ENCODE data around the gene ERFL. TPM values are rescaled to one million over a fixed set of nuclear protein-coding genes. Genes with fewer than 3 reads are reported as not detected.

Gene ERFL
- total RNA-seq, 2 experiments from 2014 or later = 7.7 to 8.9 TPM

DNA sequence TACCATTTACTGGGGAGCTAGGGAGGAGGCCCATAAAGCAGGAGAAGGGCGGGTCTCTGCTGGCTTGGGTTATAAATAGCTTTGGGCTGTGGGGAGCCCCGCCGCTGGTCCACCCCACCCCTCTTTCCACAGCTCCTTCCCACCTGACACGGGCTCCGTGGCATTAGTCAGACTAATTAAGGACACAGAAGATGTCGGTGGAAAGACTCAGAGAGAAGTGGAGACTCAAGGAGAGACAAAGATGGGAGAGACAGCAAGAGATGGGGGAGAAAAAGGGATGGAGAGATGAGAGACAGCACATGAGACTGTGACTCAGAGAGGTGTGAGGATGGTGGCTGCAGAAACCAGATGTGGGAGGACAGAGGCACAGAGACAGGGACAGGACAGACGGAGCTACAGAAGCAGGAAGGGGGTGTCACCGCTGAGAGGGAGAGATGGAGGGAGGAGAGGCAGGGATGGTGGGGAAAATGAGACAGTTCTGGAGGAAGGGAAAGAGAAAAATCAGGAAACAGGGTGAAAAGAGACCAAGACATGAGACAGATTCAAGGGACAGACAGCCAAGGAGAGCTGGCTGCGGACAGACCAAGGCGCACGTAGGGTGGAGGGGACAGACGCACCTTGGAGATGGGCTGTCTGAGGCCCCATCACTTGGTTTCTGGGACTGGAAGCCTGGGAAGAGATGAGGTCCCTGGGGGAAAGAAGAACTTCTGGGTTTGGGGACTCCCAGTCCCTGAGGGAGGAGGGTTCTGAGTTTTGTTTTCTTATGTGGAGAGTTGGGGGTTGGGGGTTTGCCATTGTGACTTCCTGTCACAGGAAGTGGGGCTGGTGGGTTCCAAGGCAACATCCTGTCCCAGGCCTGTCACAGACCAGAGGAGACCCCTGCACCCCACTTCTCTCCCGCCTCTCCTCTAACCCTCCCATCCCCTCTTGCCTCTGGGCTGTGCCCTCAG is 41.2 kb downstream of the ERFL start:
- peak overlapping the region; percentile 69 to 96 for H3K27ac ChIP-seq (ENCODE audit: low read depth in 1 of 2, low read length in 2 of 2)
- H3K27ac Mint-ChIP-seq = peak overlapping the region; percentile 98
- H3K4me1 ChIP-seq (ENCODE audit: insufficient read depth, low read length) = peaks cover 85% of the 10 kb centered on the region
- peaks cover 54% of the 10 kb centered on the region for H3K36me3 ChIP-seq (ENCODE audit: insufficient read depth, low read length)
- CTCF ChIA-PET = interaction anchor here (1.1 to 8.8 kb wide), 7 partner anchors 13 to 72 kb away, joined by 3 to 119 read pairs (median 13); partner anchors contain the start of genes CD79A, RABAC1 and RPS19
- TF ChIP-seq, protein P1, sequence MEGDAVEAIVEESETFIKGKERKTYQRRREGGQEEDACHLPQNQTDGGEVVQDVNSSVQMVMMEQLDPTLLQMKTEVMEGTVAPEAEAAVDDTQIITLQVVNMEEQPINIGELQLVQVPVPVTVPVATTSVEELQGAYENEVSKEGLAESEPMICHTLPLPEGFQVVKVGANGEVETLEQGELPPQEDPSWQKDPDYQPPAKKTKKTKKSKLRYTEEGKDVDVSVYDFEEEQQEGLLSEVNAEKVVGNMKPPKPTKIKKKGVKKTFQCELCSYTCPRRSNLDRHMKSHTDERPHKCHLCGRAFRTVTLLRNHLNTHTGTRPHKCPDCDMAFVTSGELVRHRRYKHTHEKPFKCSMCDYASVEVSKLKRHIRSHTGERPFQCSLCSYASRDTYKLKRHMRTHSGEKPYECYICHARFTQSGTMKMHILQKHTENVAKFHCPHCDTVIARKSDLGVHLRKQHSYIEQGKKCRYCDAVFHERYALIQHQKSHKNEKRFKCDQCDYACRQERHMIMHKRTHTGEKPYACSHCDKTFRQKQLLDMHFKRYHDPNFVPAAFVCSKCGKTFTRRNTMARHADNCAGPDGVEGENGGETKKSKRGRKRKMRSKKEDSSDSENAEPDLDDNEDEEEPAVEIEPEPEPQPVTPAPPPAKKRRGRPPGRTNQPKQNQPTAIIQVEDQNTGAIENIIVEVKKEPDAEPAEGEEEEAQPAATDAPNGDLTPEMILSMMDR (IDR thresholded peaks at IDR 0.05) = no peak
- peaks cover 73% of the 10 kb centered on the region for H3K4me1 Mint-ChIP-seq (ENCODE audit: low read depth)
- intact Hi-C loops (cut with DNase I, micrococcal nuclease) = loop anchor here (1.0 to 10.0 kb wide), 7 partner anchors 12 to 332 kb away; partner anchors contain the start of gene ERFL (in 1 of the 2)
- POLR2A ChIA-PET = interaction anchor here (0.7 to 12.4 kb wide), 18 partner anchors 9 to 623 kb away, joined by 3 to 465 read pairs (median 10); partner anchors contain the start of genes CD79A, ERFL, HNRNPUL1 and RABAC1
- H3K36me3 Mint-ChIP-seq (ENCODE audit: low read depth) = peaks cover 94% of the 10 kb centered on the region
- DNase-seq = peak; percentile 47 to 91 (median 74)
- H3K9me3 Mint-ChIP-seq = no peaks in the 10 kb centered on the region
- peak overlapping the region; percentile 94 for H3K4me3 ChIP-seq (ENCODE audit: low read length)
- H3K9me3 ChIP-seq (ENCODE audit: control insufficient read depth in 1 of 2, insufficient read depth in 1 of 2, low read length in 2 of 2) = no peaks in the 10 kb centered on the region
- peak; percentile 48 for ATAC-seq (ENCODE audit: poor library complexity)
- H3K27me3 Mint-ChIP-seq = no peaks in the 10 kb centered on the region
- no peaks in the 10 kb centered on the region for H3K27me3 ChIP-seq (ENCODE audit: control insufficient read depth in 1 of 2, insufficient read depth in 2 of 2, low read length in 2 of 2)
- peak overlapping the region; percentile 90 for H3K4me3 Mint-ChIP-seq

DNA sequence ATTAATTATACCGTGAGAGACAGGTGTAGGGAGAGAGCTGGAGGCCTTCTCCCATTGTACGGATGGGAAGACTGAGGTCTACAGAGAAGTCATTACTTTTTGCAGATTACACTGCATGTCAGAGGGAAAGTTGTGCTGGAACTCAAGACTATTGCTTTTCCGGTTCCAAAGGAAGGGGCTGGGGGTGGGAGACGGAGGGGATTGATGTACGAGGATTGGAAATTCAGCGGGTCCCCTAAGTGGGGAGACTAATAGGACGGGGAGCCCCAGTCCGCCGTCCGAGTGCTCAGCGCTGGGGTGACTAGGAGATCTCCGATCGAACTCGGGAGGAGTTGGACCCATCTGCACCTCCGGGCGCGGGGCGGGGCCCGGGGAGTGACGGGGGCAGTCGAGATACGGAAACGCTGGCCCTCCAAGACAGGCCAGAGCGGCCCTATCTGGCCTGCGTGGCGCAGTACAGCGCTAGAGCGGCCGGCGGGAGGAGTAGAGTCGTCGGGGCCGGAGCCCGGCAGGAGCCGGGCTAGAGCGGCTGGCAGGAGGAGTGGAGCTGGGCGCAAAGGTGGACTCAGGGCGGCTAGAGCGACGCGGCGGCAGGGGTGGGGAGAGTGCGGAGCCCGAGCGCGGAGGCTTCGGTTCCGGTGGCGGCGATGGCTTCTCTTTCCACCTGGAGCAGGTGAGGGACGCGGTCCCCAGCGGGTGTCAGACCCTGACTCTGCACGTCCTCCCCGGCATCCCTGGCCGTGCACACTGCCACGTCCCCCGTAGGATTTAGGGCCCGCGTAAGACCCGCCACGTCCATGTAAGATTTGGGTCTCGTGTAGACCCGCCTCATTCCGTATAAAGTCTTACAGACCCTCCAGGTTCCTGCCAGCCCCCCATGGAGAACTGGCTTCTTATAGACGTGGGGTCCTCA is 44.2 kb downstream of the ERFL start:
- H3K27ac ChIP-seq (ENCODE audit: low read depth in 1 of 2, low read length in 2 of 2) = peak overlapping the region; percentile 69 to 96
- H3K4me3 ChIP-seq (ENCODE audit: low read length) = peak overlapping the region; percentile 94
- ChIA-PET POLR2A (interaction anchor here (0.6 to 12.4 kb wide), 11 partner anchors 11 to 75 kb away, joined by 3 to 465 read pairs (median 6); partner anchors contain the start of genes CD79A, ERFL, RABAC1 and RPS19), CTCF (interaction anchor here (1.0 to 8.8 kb wide), 3 partner anchors 10 to 24 kb away, joined by 6 to 119 read pairs (median 59); partner anchors contain the start of genes CD79A and RPS19)
- intact Hi-C loops (cut with DNase I, micrococcal nuclease) = loop anchor here in 1 of 2 experiments (1.0 to 10.0 kb wide), 2 partner anchors 9 to 329 kb away; no protein-coding TSS in a partner anchor
- H3K27me3 ChIP-seq (ENCODE audit: control insufficient read depth in 1 of 2, insufficient read depth in 2 of 2, low read length in 2 of 2) = no peaks in the 10 kb centered on the region
- peaks cover 66% of the 10 kb centered on the region for H3K36me3 Mint-ChIP-seq (ENCODE audit: low read depth)
- peaks cover 27% of the 10 kb centered on the region for H3K36me3 ChIP-seq (ENCODE audit: insufficient read depth, low read length)
- H3K27ac Mint-ChIP-seq = peak overlapping the region; percentile 98
- no peaks in the 10 kb centered on the region for H3K9me3 Mint-ChIP-seq
- H3K4me1 Mint-ChIP-seq (ENCODE audit: low read depth) = peaks cover 78% of the 10 kb centered on the region
- no peaks in the 10 kb centered on the region for H3K9me3 ChIP-seq (ENCODE audit: control insufficient read depth in 1 of 2, insufficient read depth in 1 of 2, low read length in 2 of 2)
- TF ChIP-seq, protein P1 (IDR thresholded peaks at IDR 0.05) = no peak
- H3K4me1 ChIP-seq (ENCODE audit: insufficient read depth, low read length) = peaks cover 85% of the 10 kb centered on the region
- ATAC-seq (ENCODE audit: poor library complexity) (peak; percentile 37), DNase-seq (peak; percentile 68 to 94 (median 87))
- H3K27me3 Mint-ChIP-seq = no peaks in the 10 kb centered on the region
- peak overlapping the region; percentile 90 for H3K4me3 Mint-ChIP-seq

All from CD4-positive, alpha-beta T cell (primary cell).